CD8-positive, alpha-beta memory T cell (primary cell): ENCODE measurements around the gene HBA1. TPM values are rescaled to one million over a fixed set of nuclear protein-coding genes. Genes with fewer than 3 reads are reported as not detected.
"Not testable (repeated sequence)": the region's sequence is repeated elsewhere in the genome, so short reads cannot be mapped to it uniquely, and the experiment has no call there.

Source experiments
- CTCF ChIA-PET: fragments of 350-600 bp; sonication (Branson Sonifier 250); formaldehyde crosslinking; loops from one replicate; lab custom pipeline; 2021; ENCODE audit warnings: antibody characterized with exemption; lab: Charles Lee
- POLR2A ChIA-PET: fragments of 350-600 bp; sonication (Branson Sonifier 250); formaldehyde crosslinking; loops from one replicate; lab custom pipeline; 2021; ENCODE audit warnings: antibody characterized with exemption; lab: Charles Lee
- DNase-seq, 5 donors: peaks; one replicate each; pipeline versions ENCODE4 v3.0.0 to v3.0.0-alpha.2; 2020 to 2022; ENCODE audit warnings: mixed read lengths in 1 of 5
- H3K27ac ChIP-seq: one replicate; pipeline ENCODE4 v1.7.0; 2013; ENCODE audit warnings: low read depth, mild to moderate bottlenecking, low read length, moderate library complexity
- H3K27me3 ChIP-seq: 2 replicates; pipeline ENCODE4 v1.7.0; 2013; ENCODE audit warnings: low read length, mild to moderate bottlenecking; ENCODE audit not compliant: insufficient read depth, poor library complexity, severe bottlenecking
- H3K36me3 ChIP-seq: 2 replicates; pipeline ENCODE4 v1.7.0; 2013; ENCODE audit warnings: mild to moderate bottlenecking, low read length, moderate library complexity; ENCODE audit not compliant: insufficient read depth
- H3K4me1 ChIP-seq: 2 replicates; pipeline ENCODE4 v1.7.0; 2013; ENCODE audit warnings: mild to moderate bottlenecking, low read length, moderate library complexity; ENCODE audit not compliant: insufficient read depth
- H3K4me3 ChIP-seq: 2 replicates; pipeline ENCODE4 v1.7.0; 2013; ENCODE audit warnings: mild to moderate bottlenecking, low read length
- H3K9me3 ChIP-seq: 2 replicates; pipeline ENCODE4 v1.7.0; 2013; ENCODE audit warnings: mild to moderate bottlenecking, low read length
- H3K27ac Mint-ChIP-seq, 8 donors: one replicate each; pipeline ENCODE4 v1.8.0; 2020 to 2021; ENCODE audit warnings: mixed read lengths in 8 of 8, mild to moderate bottlenecking in 6 of 8, inconsistent platforms in 3 of 8, moderate library complexity in 3 of 8
- H3K27me3 Mint-ChIP-seq, 2 donors: one replicate each; pipeline ENCODE4 v1.8.0; 2020 to 2021; ENCODE audit warnings: mixed read lengths in 2 of 2, mild to moderate bottlenecking in 1 of 2, moderate library complexity in 1 of 2
- H3K36me3 Mint-ChIP-seq, 3 donors: one replicate each; pipeline ENCODE4 v1.8.0; 2020 to 2021; ENCODE audit warnings: mixed read lengths in 3 of 3, inconsistent platforms in 1 of 3, mild to moderate bottlenecking in 1 of 3
- H3K4me1 Mint-ChIP-seq, 3 donors: one replicate each; pipeline ENCODE4 v1.8.0; 2020 to 2021; ENCODE audit warnings: mixed read lengths in 3 of 3, inconsistent platforms in 1 of 3, mild to moderate bottlenecking in 1 of 3
- H3K4me3 Mint-ChIP-seq, 7 donors: one replicate each; pipeline ENCODE4 v1.8.0; 2020 to 2021; ENCODE audit warnings: mixed read lengths in 7 of 7, mild to moderate bottlenecking in 6 of 7, moderate library complexity in 4 of 7, inconsistent platforms in 2 of 7
- H3K9me3 Mint-ChIP-seq, 5 donors: one replicate each; pipeline ENCODE4 v1.8.0; 2020 to 2022; ENCODE audit warnings: mixed read lengths in 5 of 5, mild to moderate bottlenecking in 3 of 5, moderate library complexity in 2 of 5, inconsistent platforms in 1 of 5
- polyA plus RNA-seq: library from polyadenylated mRNA; unstranded; fragments of 300-500 nt; fragmentation: Illumina TruSeq; gene quantifications from one replicate; pipeline ENCODE4 v1.2.3, GENCODE V29; 2021
- total RNA-seq, 2 experiments: library from RNA; stranded (reverse); gene quantifications; one replicate each; pipeline ENCODE4 v1.2.3, GENCODE V29; 2021

HBA1 gene
- total and polyA plus RNA-seq, 3 experiments from 2014 or later: 1.6 TPM; not detected in 2

DNA sequence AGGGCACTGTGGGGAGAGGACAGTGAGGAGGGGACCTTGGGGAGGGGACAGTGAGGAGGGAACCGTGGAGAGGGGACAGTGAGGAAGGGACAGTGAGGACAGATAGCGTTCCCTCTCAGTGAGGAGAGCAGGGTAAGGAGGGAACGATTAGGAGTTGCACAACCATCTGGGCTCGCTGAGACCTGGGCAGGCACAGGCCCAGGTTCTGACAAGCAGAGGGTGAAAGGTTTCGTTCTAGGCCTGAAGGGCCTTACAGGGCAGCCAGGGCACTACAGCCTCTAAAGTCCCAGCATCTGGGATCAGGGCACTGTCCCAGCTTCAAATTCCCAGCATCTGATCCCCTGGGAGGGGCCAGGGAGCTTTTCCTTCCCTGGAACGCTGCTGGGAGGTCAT lies 23.4 kb upstream of the HBA1 start:
- H3K9me3 ChIP-seq, H3K4me1 ChIP-seq, H3K9me3 Mint-ChIP-seq, H3K36me3 ChIP-seq, POLR2A ChIA-PET, H3K27ac ChIP-seq, H3K4me3 ChIP-seq, H3K27me3 ChIP-seq, DNase-seq, CTCF ChIA-PET, H3K36me3 Mint-ChIP-seq: not testable (repeated sequence)
- peaks cover 5 to 10% (median 7%) of the 10 kb centered on the region in 3 donors for H3K4me1 Mint-ChIP-seq
- H3K27me3 Mint-ChIP-seq: peaks cover 26 to 30% of the 10 kb centered on the region in 2 donors
- H3K4me3 Mint-ChIP-seq: peak overlapping the region in 2 of 7 donors; percentile 48 to 76
- peak overlapping the region in 1 of 8 donors; percentile 43 for H3K27ac Mint-ChIP-seq

DNA sequence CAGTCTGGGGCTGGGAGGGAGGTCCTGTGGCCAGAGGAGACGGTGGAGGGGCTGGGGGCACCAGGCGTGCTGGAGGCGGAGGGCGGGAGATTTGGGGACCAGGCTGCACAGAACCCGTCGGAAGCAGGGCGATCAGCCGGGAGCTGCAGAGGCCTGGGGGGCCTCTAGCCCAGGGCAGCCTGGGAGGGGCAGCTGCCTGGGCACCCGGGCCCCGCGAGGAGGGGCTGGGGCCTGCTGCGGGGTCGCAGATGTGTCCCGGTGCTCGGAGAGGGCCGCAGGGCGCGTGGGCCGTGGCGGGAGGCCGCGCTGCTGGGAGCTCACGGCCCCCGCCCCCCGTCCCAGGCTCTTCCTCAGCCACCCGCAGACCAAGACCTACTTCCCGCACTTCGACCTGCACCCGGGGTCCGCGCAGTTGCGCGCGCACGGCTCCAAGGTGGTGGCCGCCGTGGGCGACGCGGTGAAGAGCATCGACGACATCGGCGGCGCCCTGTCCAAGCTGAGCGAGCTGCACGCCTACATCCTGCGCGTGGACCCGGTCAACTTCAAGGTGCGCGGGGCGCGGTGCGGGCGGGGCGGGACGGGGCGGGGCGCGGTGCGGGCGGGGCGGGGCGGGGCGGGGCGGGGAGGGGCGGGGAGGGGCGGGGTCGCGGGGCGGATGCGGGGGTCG lies 22.8 kb upstream of the HBA1 start:
- CTCF ChIA-PET, H3K9me3 ChIP-seq, H3K27ac ChIP-seq, H3K4me3 Mint-ChIP-seq, H3K9me3 Mint-ChIP-seq, H3K27me3 ChIP-seq, H3K36me3 ChIP-seq, H3K36me3 Mint-ChIP-seq, H3K27ac Mint-ChIP-seq, H3K4me3 ChIP-seq, POLR2A ChIA-PET, H3K4me1 ChIP-seq: not testable (repeated sequence)
- Mint-ChIP-seq H3K4me1 (peaks cover 5 to 10% (median 7%) of the 10 kb centered on the region in 3 donors), H3K27me3 (peaks cover 26 to 34% of the 10 kb centered on the region in 2 donors)
- DNase-seq: peak in 1 of 5 donors; percentile 5

DNA sequence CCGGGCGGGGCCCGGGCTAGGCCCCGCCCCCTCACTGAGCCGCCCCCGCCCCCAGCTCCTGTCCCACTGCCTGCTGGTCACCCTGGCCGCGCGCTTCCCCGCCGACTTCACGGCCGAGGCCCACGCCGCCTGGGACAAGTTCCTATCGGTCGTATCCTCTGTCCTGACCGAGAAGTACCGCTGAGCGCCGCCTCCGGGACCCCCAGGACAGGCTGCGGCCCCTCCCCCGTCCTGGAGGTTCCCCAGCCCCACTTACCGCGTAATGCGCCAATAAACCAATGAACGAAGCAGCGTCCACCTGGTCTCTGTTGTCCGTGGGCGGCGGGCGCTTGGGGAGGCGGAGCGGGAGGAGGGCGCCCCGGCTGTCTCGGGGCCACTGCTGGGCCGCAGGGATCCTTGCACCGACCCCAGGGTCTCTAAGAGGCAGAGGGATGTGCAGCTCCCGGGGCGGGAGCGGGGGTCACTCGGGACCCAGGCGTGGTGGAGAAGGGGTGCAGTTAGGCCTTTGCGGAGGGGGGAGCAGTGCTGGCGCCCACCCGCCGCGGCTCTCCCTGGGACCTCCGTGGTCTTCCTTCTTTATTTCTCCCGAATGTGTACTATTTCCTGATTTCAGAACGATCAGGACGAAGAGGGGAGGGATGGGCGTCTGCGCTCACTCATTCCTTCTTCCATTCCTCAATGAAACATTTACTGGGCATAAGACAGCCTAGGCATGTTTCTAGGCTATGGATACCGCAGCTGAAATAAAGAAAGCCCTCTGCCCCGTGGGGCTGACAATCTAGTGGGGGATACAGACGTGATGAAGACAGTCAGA lies 22.1 kb upstream of the HBA1 start:
- POLR2A ChIA-PET: no interaction called here
- Mint-ChIP-seq H3K36me3 (peaks cover 0 to 4% (median 0%) of the 10 kb centered on the region in 3 donors), H3K4me3 (peak overlapping the region; percentile 71 to 84 (median 81)), H3K9me3 (no peaks in the 10 kb centered on the region), H3K4me1 (peaks cover 5 to 10% (median 7%) of the 10 kb centered on the region in 3 donors), H3K27ac (peak overlapping the region in 1 of 8 donors; percentile 20), H3K27me3 (peaks cover 28 to 39% of the 10 kb centered on the region in 2 donors)
- H3K36me3 ChIP-seq: no peaks in the 10 kb centered on the region
- peak in 3 of 5 donors; percentile 10 to 50 (median 21) for DNase-seq
- H3K27me3 ChIP-seq: peaks cover 10% of the 10 kb centered on the region
- H3K9me3 ChIP-seq: no peaks in the 10 kb centered on the region
- peak overlapping the region; percentile 37 for H3K4me3 ChIP-seq
- H3K4me1 ChIP-seq: peaks cover 9% of the 10 kb centered on the region
- CTCF ChIA-PET: no interaction called here
- H3K27ac ChIP-seq: peak overlapping the region; percentile 6

DNA sequence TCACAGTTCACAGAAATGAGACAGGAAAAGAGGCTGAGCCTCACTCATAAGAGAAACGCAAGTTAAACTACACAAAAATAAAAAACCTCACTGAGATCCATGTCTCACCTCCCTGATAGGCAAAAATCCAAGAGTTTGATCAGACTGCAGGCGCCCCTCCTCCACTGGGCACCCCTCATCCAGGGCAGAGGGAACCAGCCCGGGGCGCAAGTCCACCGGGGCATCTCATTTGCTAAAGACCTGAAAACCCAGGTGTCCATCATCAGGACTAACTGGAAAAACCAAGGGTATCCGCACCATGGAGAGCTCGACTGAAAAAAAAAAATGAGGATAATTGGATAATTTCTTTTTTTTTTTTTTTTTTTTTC lies 21.5 kb upstream of the HBA1 start:
- Histone ChIP-seq H3K36me3 (no peaks in the 10 kb centered on the region), H3K4me1 (peaks cover 9% of the 10 kb centered on the region), H3K9me3 (no peaks in the 10 kb centered on the region), H3K27ac (peak overlapping the region; percentile 6), H3K27me3 (peaks cover 10% of the 10 kb centered on the region), H3K4me3 (peak overlapping the region; percentile 37)
- peaks cover 5 to 10% (median 7%) of the 10 kb centered on the region in 3 donors for H3K4me1 Mint-ChIP-seq
- H3K4me3 Mint-ChIP-seq: peak overlapping the region; percentile 71 to 84 (median 81)
- peaks cover 0 to 4% (median 0%) of the 10 kb centered on the region in 3 donors for H3K36me3 Mint-ChIP-seq
- H3K9me3 Mint-ChIP-seq: no peaks in the 10 kb centered on the region
- POLR2A ChIA-PET: no interaction called here
- peaks cover 29 to 42% of the 10 kb centered on the region in 2 donors for H3K27me3 Mint-ChIP-seq
- H3K27ac Mint-ChIP-seq: peak overlapping the region in 1 of 8 donors; percentile 20
- CTCF ChIA-PET: interaction anchor here (1.1 kb wide), 1 partner anchor 48 kb away, joined by 3 read pairs; no protein-coding TSS in a partner anchor
- DNase-seq: peak in 1 of 5 donors; percentile 17

DNA sequence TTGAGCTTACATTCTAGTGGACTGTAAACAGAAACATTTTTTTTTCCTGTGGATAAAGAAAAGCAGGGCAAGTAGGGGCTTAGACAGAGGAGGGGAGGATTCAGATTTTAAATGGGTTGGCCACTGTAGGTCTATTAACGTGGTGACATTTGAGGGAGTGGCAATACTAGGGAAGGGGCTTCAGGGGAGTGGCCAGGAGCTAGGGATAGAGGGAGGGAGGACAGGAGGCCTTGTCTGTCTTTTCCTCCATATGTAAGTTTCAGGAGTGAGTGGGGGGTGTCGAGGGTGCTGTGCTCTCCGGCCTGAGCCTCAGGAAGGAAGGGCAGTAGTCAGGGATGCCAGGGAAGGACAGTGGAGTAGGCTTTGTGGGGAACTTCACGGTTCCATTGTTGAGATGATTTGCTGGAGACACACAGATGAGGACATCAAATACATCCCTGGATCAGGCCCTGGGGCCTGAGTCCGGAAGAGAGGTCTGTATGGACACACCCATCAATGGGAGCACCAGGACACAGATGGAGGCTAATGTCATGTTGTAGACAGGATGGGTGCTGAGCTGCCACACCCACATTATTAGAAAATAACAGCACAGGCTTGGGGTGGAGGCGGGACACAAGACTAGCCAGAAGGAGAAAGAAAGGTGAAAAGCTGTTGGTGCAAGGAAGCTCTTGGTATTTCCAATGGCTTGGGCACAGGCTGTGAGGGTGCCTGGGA lies 17.2 kb upstream of the HBA1 start:
- Histone ChIP-seq H3K9me3 (no peaks in the 10 kb centered on the region), H3K27ac (no peak overlapping the region), H3K27me3 (peaks cover 9% of the 10 kb centered on the region), H3K4me3 (no peak overlapping the region), H3K36me3 (no peaks in the 10 kb centered on the region), H3K4me1 (peaks cover 8% of the 10 kb centered on the region)
- peaks cover 0 to 4% (median 0%) of the 10 kb centered on the region in 3 donors for H3K36me3 Mint-ChIP-seq
- H3K4me3 Mint-ChIP-seq: no peak overlapping the region
- no peaks in the 10 kb centered on the region for H3K9me3 Mint-ChIP-seq
- H3K27ac Mint-ChIP-seq: peak overlapping the region in 2 of 8 donors; percentile 27 to 67
- peaks cover 29 to 44% of the 10 kb centered on the region in 2 donors for H3K27me3 Mint-ChIP-seq
- peaks cover 5 to 8% (median 7%) of the 10 kb centered on the region in 3 donors for H3K4me1 Mint-ChIP-seq
- ChIA-PET POLR2A (interaction anchor here (0.6 kb wide), 1 partner anchor 66 kb away, joined by 5 read pairs; no protein-coding TSS in a partner anchor), CTCF (interaction anchor here (1.2 kb wide), 1 partner anchor 42 kb away, joined by 3 read pairs; no protein-coding TSS in a partner anchor)
- DNase-seq: no peak

DNA sequence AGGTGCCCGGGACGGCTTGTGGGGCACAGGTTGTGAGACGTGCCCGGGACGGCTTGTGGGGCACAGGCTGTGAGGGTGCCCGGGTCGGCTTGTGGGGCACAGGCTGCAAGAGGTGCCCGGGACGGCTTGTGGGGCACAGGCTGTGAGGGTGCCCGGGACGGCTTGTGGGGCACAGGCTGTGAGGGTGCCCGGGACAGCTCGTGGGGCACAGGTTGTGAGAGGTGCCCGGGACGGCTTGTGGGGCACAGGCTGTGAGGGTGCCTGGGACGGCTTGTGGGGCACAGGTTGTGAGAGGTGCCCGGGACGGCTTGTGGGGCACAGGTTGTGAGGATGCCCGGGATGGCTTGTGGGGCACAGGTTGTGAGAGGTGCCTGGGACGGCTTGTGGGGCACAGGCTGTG lies 16.2 kb upstream of the HBA1 start:
- POLR2A ChIA-PET, H3K9me3 Mint-ChIP-seq, CTCF ChIA-PET: not testable (repeated sequence)

DNA sequence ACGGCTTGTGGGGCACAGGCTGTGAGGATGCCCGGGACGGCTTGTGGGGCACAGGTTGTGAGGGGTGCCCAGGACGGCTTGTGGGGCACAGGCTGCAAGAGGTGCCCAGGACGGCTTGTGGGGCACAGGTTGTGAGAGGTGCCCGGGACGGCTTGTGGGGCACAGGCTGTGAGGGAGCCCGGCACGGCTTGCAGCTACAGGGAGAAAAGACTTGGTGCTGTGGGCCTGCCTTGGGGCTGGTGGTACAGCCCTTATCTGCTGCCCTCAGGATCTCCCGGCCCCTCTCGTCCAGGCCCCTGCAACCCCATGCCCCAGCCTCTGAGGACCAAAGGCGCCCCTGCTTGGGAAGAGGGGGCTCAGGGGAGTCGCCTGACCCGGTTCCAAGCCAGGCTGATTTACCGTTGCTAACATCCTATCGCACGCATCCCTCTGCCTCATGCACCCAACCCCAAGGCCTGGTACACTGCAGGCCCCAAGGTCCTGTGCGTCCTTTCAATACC lies 15.7 kb upstream of the HBA1 start:
- Mint-ChIP-seq H3K36me3 (no peaks in the 10 kb centered on the region), H3K27me3 (peaks cover 23 to 41% of the 10 kb centered on the region in 2 donors), H3K9me3 (no peaks in the 10 kb centered on the region), H3K27ac (no peak overlapping the region), H3K4me3 (no peak overlapping the region), H3K4me1 (peaks cover 0 to 9% (median 5%) of the 10 kb centered on the region in 3 donors)
- Histone ChIP-seq H3K4me1 (peaks cover 8% of the 10 kb centered on the region), H3K27me3 (peaks cover 8% of the 10 kb centered on the region), H3K27ac (no peak overlapping the region), H3K4me3 (no peak overlapping the region), H3K9me3 (no peaks in the 10 kb centered on the region), H3K36me3 (no peaks in the 10 kb centered on the region)
- CTCF ChIA-PET: no interaction called here
- POLR2A ChIA-PET: no interaction called here
- no peak for DNase-seq

More for the DNA sequence above, 16.2 kb upstream of the HBA1 start:
- H3K36me3 ChIP-seq, H3K4me1 ChIP-seq, H3K9me3 ChIP-seq, H3K36me3 Mint-ChIP-seq, DNase-seq, H3K4me1 Mint-ChIP-seq, H3K4me3 Mint-ChIP-seq, H3K4me3 ChIP-seq, H3K27me3 ChIP-seq, H3K27ac ChIP-seq, H3K27ac Mint-ChIP-seq: not testable (repeated sequence)
- peaks cover 23 to 39% of the 10 kb centered on the region in 2 donors for H3K27me3 Mint-ChIP-seq
